ENCODE results near the gene MYMX. TPM values are rescaled to one million over a fixed set of nuclear protein-coding genes. Genes with fewer than 3 reads are reported as not detected.

MYMX gene
- total and polyA plus RNA-seq, 2 of the 13 experiments (the other 11 are each of a cell fraction or from before 2014, with no cell fraction given): not detected

- no peak for TF ChIP-seq THAP7 (CRISPR knock-in tag; IDR thresholded peaks at IDR 0.05)
- TF ChIP-seq ZFP90 (CRISPR knock-in tag; IDR thresholded peaks at IDR 0.05; ENCODE audit: borderline replicate concordance): no peak
- no peak for TF ChIP-seq ZNF777 (CRISPR knock-in tag; IDR thresholded peaks at IDR 0.05)
- no peak for TF ChIP-seq ARID5B (CRISPR knock-in tag; IDR thresholded peaks at IDR 0.05)
- TF ChIP-seq POLR2AphosphoS2 (IDR thresholded peaks at IDR 0.05; ENCODE audit: low read depth, low read length): peak; percentile 85; the same call in 1 of the 2 replicates
- no peak for TF ChIP-seq TAF15 (IDR thresholded peaks at IDR 0.05; ENCODE audit: low read depth, low read length, poor library complexity, severe bottlenecking)
- no peak for TF ChIP-seq MED8 (CRISPR knock-in tag; IDR thresholded peaks at IDR 0.05; ENCODE audit: insufficient replicate concordance)
- 0 out of 4 replicates have a peak, but pooled peaks have one; percentile 29 to 43 for TF ChIP-seq HMGXB4 (CRISPR knock-in tag; IDR thresholded peaks at IDR 0.05; ENCODE audit: borderline replicate concordance in 1 of 2, low read depth in 1 of 2)
- TF ChIP-seq ZFP36L2 (CRISPR knock-in tag; IDR thresholded peaks at IDR 0.05): no peak
- TF ChIP-seq RFX5 (IDR thresholded peaks at IDR 0.05; ENCODE audit: low read depth, low read length): no peak
- TF ChIP-seq ZNF253 (CRISPR knock-in tag; IDR thresholded peaks at IDR 0.05; ENCODE audit: borderline replicate concordance): no peak
- TF ChIP-seq ZNF674 (CRISPR knock-in tag; IDR thresholded peaks at IDR 0.05; ENCODE audit: low read depth): no peak
- TF ChIP-seq POLR2AphosphoS5 (IDR thresholded peaks at IDR 0.05; ENCODE audit: low read depth, low read length): peak; percentile 29; the same call in 1 of the 2 replicates
- no peak for TF ChIP-seq TBX2 (CRISPR knock-in tag; IDR thresholded peaks at IDR 0.05; ENCODE audit: borderline replicate concordance)
- no peak for TF ChIP-seq DPF2 (CRISPR knock-in tag; IDR thresholded peaks at IDR 0.05; ENCODE audit: borderline replicate concordance, low read depth)
- TF ChIP-seq PLSCR1 (CRISPR knock-in tag; IDR thresholded peaks at IDR 0.05; ENCODE audit: borderline replicate concordance): no peak
- peak; percentile 32; the same call in 1 of the 2 replicates for TF ChIP-seq STAG1 (CRISPR knock-in tag; IDR thresholded peaks at IDR 0.05)
- peak; percentile 38; the same call in 1 of the 2 replicates for TF ChIP-seq SMC3 (IDR thresholded peaks at IDR 0.05; ENCODE audit: low read length)
- TF ChIP-seq GRHL1 (CRISPR knock-in tag; conservative IDR thresholded peaks at IDR 0.05): no peak
- TF ChIP-seq GATAD2A (CRISPR knock-in tag; IDR thresholded peaks at IDR 0.05): 0 out of 2 replicates have a peak, but pooled peaks have one; percentile 32
These were observed 36.8 kb downstream of the MYMX start (continued) for GRCh38 chr6:44253307-44254101.
